Measurements from ENCODE around the gene SYT13. TPM values are rescaled to one million over a fixed set of nuclear protein-coding genes. Genes with fewer than 3 reads are reported as not detected.

The SYT13 gene
- total RNA-seq, 1 experiment from 2014 or later, result 1.4 TPM

- no peaks in the 10 kb centered on the region for H4K20me1 ChIP-seq (ENCODE audit: insufficient read depth)
- no peak overlapping the region for H3K9ac ChIP-seq (ENCODE audit: low read length)
- H3K4me2 ChIP-seq (ENCODE audit: low read length), result peak overlapping the region; percentile 58
- H3K4me3 ChIP-seq (replicated peaks in 1 of 2; ENCODE audit: low read depth in 1 of 2, low read length in 2 of 2), result peak overlapping the region in 1 of 2 experiments; percentile 20; a peak in 1 of 4 replicates
- H3K27ac ChIP-seq (ENCODE audit: low read depth, low read length), result no peak overlapping the region
- H3K79me2 ChIP-seq (ENCODE audit: insufficient read depth, low read length), result no peaks in the 10 kb centered on the region
- no peaks in the 10 kb centered on the region for H3K36me3 ChIP-seq (ENCODE audit: control insufficient read depth in 1 of 2, insufficient read depth in 2 of 2, low read length in 2 of 2)
- CTCF ChIA-PET, result interaction anchor here (1.2 kb wide), 1 partner anchor 13 kb away, joined by 6 read pairs; no protein-coding TSS in a partner anchor
- BruUV-seq (replicated peaks), result no TSS peak
- H3K9me3 ChIP-seq (ENCODE audit: control insufficient read depth in 1 of 2, insufficient read depth in 1 of 2, low read depth in 1 of 2, low read length in 2 of 2), result no peaks in the 10 kb centered on the region
- TF ChIP-seq POLR2A (IDR thresholded peaks at IDR 0.05; ENCODE audit: borderline replicate concordance, extremely low read depth, insufficient read depth, insufficient read length) (no peak), EZH2 (IDR thresholded peaks at IDR 0.05) (no peak), YY1 (IDR thresholded peaks at IDR 0.05; ENCODE audit: extremely low read depth, insufficient replicate concordance, low read depth, low read length) (no peak), EGR1 (IDR thresholded peaks at IDR 0.05; ENCODE audit: low read depth) (peak; percentile 66), JUND (IDR thresholded peaks at IDR 0.05) (peak; percentile 37), FOSL1 (IDR thresholded peaks at IDR 0.05; ENCODE audit: low read depth) (peak; percentile 59)
- intact Hi-C loops (cut with micrococcal nuclease), result no loop called here
- no peaks in the 10 kb centered on the region for H3K9me2 ChIP-seq (ENCODE audit: insufficient read depth)
- RAD21 ChIA-PET (ENCODE audit: low non-redundant PET in 1 of 2, low total read pairs in 2 of 2, uncharacterized antibody in 2 of 2, unreplicated experiment in 2 of 2), result no interaction called here
- peaks cover 11 to 41% of the 10 kb centered on the region in 2 experiments for H3K4me1 ChIP-seq (ENCODE audit: control insufficient read depth in 1 of 2, insufficient read depth in 2 of 2, low read length in 2 of 2)
- H3K27me3 ChIP-seq (ENCODE audit: insufficient read depth, low read length), result no peaks in the 10 kb centered on the region
- ATAC-seq (no peak), DNase-seq (ENCODE audit: low read depth, low spot score) (no peak)
- peak overlapping the region; percentile 70 for H2AFZ ChIP-seq (ENCODE audit: low read depth, low read length, poor library complexity, severe bottlenecking)
- POLR2A ChIA-PET, result interaction anchor here (0.6 to 1.4 kb wide), 2 partner anchors 13 to 221 kb away, joined by 3 to 4 read pairs; no protein-coding TSS in a partner anchor
Observed at GRCh38 chr11:45264839-45265515, 21.2 kb downstream of the SYT13 start.

GRCh38 chr11:45263773-45264172 is 22.4 kb downstream of the SYT13 start:
- H3K36me3 ChIP-seq (ENCODE audit: control insufficient read depth in 1 of 2, insufficient read depth in 2 of 2, low read length in 2 of 2), result no peaks in the 10 kb centered on the region
- ATAC-seq (no peak), DNase-seq (ENCODE audit: low read depth, low spot score) (no peak)
- ChIA-PET CTCF (interaction anchor here (1.3 kb wide), 1 partner anchor 11 kb away, joined by 6 read pairs; no protein-coding TSS in a partner anchor), POLR2A (interaction anchor here (1.4 kb wide), 1 partner anchor 11 kb away, joined by 4 read pairs; no protein-coding TSS in a partner anchor), RAD21 (ENCODE audit: low non-redundant PET in 1 of 2, low total read pairs in 2 of 2, uncharacterized antibody in 2 of 2, unreplicated experiment in 2 of 2) (no interaction called here)
- intact Hi-C loops (cut with micrococcal nuclease), result no loop called here
- no peaks in the 10 kb centered on the region for H3K27me3 ChIP-seq (ENCODE audit: insufficient read depth, low read length)
- BruUV-seq (replicated peaks), result no TSS peak
- no peak overlapping the region for H3K4me3 ChIP-seq (replicated peaks in 1 of 2; ENCODE audit: low read depth in 1 of 2, low read length in 2 of 2)
- no peaks in the 10 kb centered on the region for H3K79me2 ChIP-seq (ENCODE audit: insufficient read depth, low read length)
- H3K4me1 ChIP-seq (ENCODE audit: control insufficient read depth in 1 of 2, insufficient read depth in 2 of 2, low read length in 2 of 2), result peaks cover 21 to 53% of the 10 kb centered on the region in 2 experiments
- no peaks in the 10 kb centered on the region for H3K9me3 ChIP-seq (ENCODE audit: control insufficient read depth in 1 of 2, insufficient read depth in 1 of 2, low read depth in 1 of 2, low read length in 2 of 2)
- H3K4me2 ChIP-seq (ENCODE audit: low read length), result no peak overlapping the region
- no peaks in the 10 kb centered on the region for H4K20me1 ChIP-seq (ENCODE audit: insufficient read depth)
- no peak overlapping the region for H3K9ac ChIP-seq (ENCODE audit: low read length)
- H2AFZ ChIP-seq (ENCODE audit: low read depth, low read length, poor library complexity, severe bottlenecking), result no peak overlapping the region
- no peaks in the 10 kb centered on the region for H3K9me2 ChIP-seq (ENCODE audit: insufficient read depth)
- no peak overlapping the region for H3K27ac ChIP-seq (ENCODE audit: low read depth, low read length)
- no peak for TF ChIP-seq MAX (IDR thresholded peaks at IDR 0.05)
- TF ChIP-seq RAD21 (IDR thresholded peaks at IDR 0.05; ENCODE audit: low read depth), result no peak
- TF ChIP-seq EGR1 (IDR thresholded peaks at IDR 0.05; ENCODE audit: low read depth), result no peak
- no peak for TF ChIP-seq CTCF (IDR thresholded peaks at IDR 0.05 in 2 of 3, conservative IDR thresholded peaks at IDR 0.05 in 1 of 3; ENCODE audit: borderline replicate concordance in 1 of 3, insufficient read depth in 1 of 3, low read depth in 2 of 3, low read length in 2 of 3)
- no peak for TF ChIP-seq REST (IDR thresholded peaks at IDR 0.05; ENCODE audit: low read depth)
- no peak for TF ChIP-seq CEBPB (IDR thresholded peaks at IDR 0.05; ENCODE audit: low read depth)
- no peak for TF ChIP-seq FOSL1 (IDR thresholded peaks at IDR 0.05; ENCODE audit: low read depth)
- no peak for TF ChIP-seq POLR2A (IDR thresholded peaks at IDR 0.05; ENCODE audit: borderline replicate concordance, extremely low read depth, insufficient read depth, insufficient read length)
- TF ChIP-seq ZFX (IDR thresholded peaks at IDR 0.05), result no peak
- no peak for TF ChIP-seq SP1 (IDR thresholded peaks at IDR 0.05; ENCODE audit: low read depth)
- no peak for TF ChIP-seq EZH2 (IDR thresholded peaks at IDR 0.05)
- no peak for TF ChIP-seq CBX3 (IDR thresholded peaks at IDR 0.05; ENCODE audit: low read depth)
